ENCODE data around the gene USP17L26.
"Not testable (repeated sequence)": the region's sequence is repeated elsewhere in the genome, so short reads cannot be mapped to it uniquely, and the experiment has no call there.

GRCh38 chr4:9324865-9325264 lies 9.6 kb upstream of the USP17L26 start, which contains the start of gene USP17L24:
- TF ChIP-seq ZNF707, CTCF (tag by site-specific recombination; IDR thresholded peaks at IDR 0.05): not testable (repeated sequence)

Data from HEK293 (cell line).